GM21619 (cell line): Measurements from ENCODE around the gene ZC2HC1C.

Experiments
- ATAC-seq: cut with Tn5 transposase; IDR thresholded peaks from one replicate; pipeline ENCODE4 v1.9.1; 2021; ENCODE audit not compliant: unreplicated experiment

The ZC2HC1C gene

DNA sequence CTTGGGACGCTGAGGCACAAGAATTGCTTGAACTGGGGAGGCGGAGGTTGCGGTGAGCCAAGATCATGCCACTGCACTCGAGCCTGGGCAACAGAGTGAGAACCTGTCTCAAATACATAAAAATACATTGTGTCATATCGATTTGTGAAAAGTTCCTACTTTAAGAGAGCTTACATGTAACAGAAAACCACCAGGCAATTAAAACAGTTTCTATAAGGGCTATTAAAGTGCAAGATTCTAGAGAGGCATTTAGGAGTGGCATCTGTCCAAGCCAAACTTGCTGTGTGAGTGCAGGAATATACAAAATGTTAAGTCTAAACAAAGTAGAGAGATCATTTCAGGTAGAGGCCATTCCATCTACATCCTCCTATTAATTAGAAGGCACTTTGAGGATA, 59.2 kb downstream of the ZC2HC1C start:
- no peak for ATAC-seq
